Measurements from ENCODE around the gene TMEM63B.

DNA sequence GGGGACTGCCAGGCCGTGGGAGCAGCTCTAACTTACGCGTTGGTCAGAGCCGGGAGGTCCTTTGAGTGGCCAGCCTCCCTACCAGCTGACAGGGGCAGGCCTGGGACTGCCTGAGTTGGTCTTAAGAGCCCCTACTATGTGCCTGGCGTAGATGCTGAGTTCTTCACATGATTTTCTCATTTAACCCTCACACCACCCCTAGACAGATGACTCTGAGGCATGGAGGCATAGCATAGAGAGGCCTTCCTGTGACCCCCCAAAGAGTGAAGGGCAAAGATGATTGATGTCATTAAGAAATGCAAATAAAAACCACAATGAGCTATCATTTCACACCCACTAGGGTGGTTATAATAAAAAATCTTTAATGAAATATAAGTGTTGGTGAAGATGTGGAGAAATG is 36.9 kb upstream of the TMEM63B start:
- TF ChIP-seq EZH2 (IDR thresholded peaks at IDR 0.05), result no peak
- no peak for TF ChIP-seq POLR2AphosphoS5 (IDR thresholded peaks at IDR 0.05; ENCODE audit: borderline replicate concordance, low read depth, low read length)
